K562 (cell line): ENCODE measurements around the gene CORT. TPM values are rescaled to one million over a fixed set of nuclear protein-coding genes. Genes with fewer than 3 reads are reported as not detected.
A peak's percentile ranks its signal among the peaks of the same experiment; 100 is the strongest.

ENCODE experiments used
- ATAC-seq: fragments of 200-7000 bp; cut with Tn5 transposase; 3 replicates; pipeline ENCODE4 v1.9.1; 2020; ENCODE audit warnings: moderate library complexity
- Bru-seq: library from RNA; stranded (reverse); fragments of 400-500 nt; gene quantifications from one replicate; lab custom pipeline; 2021; lab: Mats Ljungman, UMichigan
- BruChase-seq, 2 experiments: library from RNA; stranded (reverse); fragments of 400-500 nt; gene quantifications; one replicate each; lab custom pipeline; 2021; lab: Mats Ljungman, UMichigan
- BruUV-seq: library from RNA; stranded (reverse); fragments of 400-500 nt; replicated peaks from 2 replicates; lab custom pipeline; 2021; lab: Mats Ljungman, UMichigan
- CTCF ChIA-PET: fragments of 300-600 bp; formaldehyde crosslinking; extraction: SDS; loops from one replicate; lab custom pipeline; 2021; ENCODE audit warnings: low intra/inter-chr PET ratio; lab: Yijun Ruan, JAX
- POLR2A ChIA-PET: fragments of 300-600, 350-650 bp; sonication (Branson Sonifier 250); formaldehyde crosslinking; extraction: SDS; loops from one replicate; lab custom pipeline; 2021; ENCODE audit warnings: antibody characterized with exemption, inconsistent platforms; lab: Yijun Ruan, JAX
- DNase-seq, 4 experiments: peaks; one replicate each; pipeline versions ENCODE4 v3.0.0 to v3.0.0-alpha.2; 2011 to 2018; ENCODE audit warnings: low spot score in 3 of 4, mixed read lengths in 3 of 4; ENCODE audit errors: extremely low read depth in 1 of 4
- FAIRE-seq: peaks from 2 replicates; lab custom pipeline; 2011; peaks lifted over from hg19 to GRCh38; lab: Jason Lieb, UNC
- H2AFZ ChIP-seq: 2 replicates; pipeline ENCODE4 v1.6.0; 2011; ENCODE audit warnings: low read depth, low read length, control low read depth, inconsistent platforms
- H3K27ac ChIP-seq: fragments of 200-600 bp; 3 replicates; pipeline ENCODE4 v1.8.0; 2011; ENCODE audit warnings: low read depth, mild to moderate bottlenecking, control low read depth, inconsistent platforms, low read length, moderate library complexity, mixed read lengths; ENCODE audit errors: extremely low read depth
- H3K27me3 ChIP-seq, 2 experiments: fragments of 300-600 bp in 1 of 2; 2 replicates in 1 of 2; 3 replicates in 1 of 2; pipeline versions ENCODE4 v1.6.0 to v1.8.0; 2011; ENCODE audit warnings: inconsistent platforms in 2 of 2, low read length in 2 of 2, mild to moderate bottlenecking in 1 of 2, mixed read lengths in 1 of 2, moderate library complexity in 1 of 2; ENCODE audit not compliant: control insufficient read depth in 2 of 2, insufficient read depth in 2 of 2
- H3K36me3 ChIP-seq: fragments of 300-600 bp; 3 replicates; pipeline ENCODE4 v1.8.0; 2011; ENCODE audit warnings: mild to moderate bottlenecking, low read length, inconsistent platforms; ENCODE audit not compliant: control insufficient read depth, insufficient read depth
- H3K4me1 ChIP-seq, 2 experiments: fragments of 200-600 bp in 1 of 2; replicated peaks in 1 of 2; 2 replicates in 1 of 2; 3 replicates in 1 of 2; pipeline versions ENCODE4 v1.5.1 to v1.8.0; 2011; ENCODE audit warnings: inconsistent platforms in 2 of 2, low read length in 2 of 2, mild to moderate bottlenecking in 1 of 2, mixed read lengths in 1 of 2, moderate library complexity in 1 of 2; ENCODE audit not compliant: control insufficient read depth in 2 of 2, insufficient read depth in 2 of 2
- H3K4me2 ChIP-seq: 2 replicates; pipeline ENCODE4 v1.6.1; 2011; ENCODE audit warnings: low read length, control low read depth, inconsistent platforms, mixed read lengths; ENCODE audit not compliant: insufficient read depth
- H3K4me3 ChIP-seq: fragments of 200-600 bp; sonication (generic), shearing (Covaris generic); 2 replicates; pipeline ENCODE4 v1.5.1; 2016; ENCODE audit warnings: control low read depth, inconsistent platforms
- H3K79me2 ChIP-seq: fragments of 200-600 bp; 3 replicates; pipeline ENCODE4 v1.8.0; 2011; ENCODE audit warnings: low read length, inconsistent platforms; ENCODE audit not compliant: control insufficient read depth, insufficient read depth
- H3K9ac ChIP-seq, 2 experiments: 2 replicates each; pipeline versions ENCODE4 v1.6.0 to v1.6.1; 2011; ENCODE audit warnings: low read depth in 2 of 2, low read length in 2 of 2, control low read depth in 1 of 2, inconsistent platforms in 1 of 2, mild to moderate bottlenecking in 1 of 2, mixed read lengths in 1 of 2; ENCODE audit not compliant: insufficient read depth in 1 of 2
- H3K9me1 ChIP-seq: one replicate; pipeline ENCODE4 v1.6.0; 2011; ENCODE audit warnings: inconsistent platforms, mild to moderate bottlenecking, low read length, moderate library complexity; ENCODE audit not compliant: control insufficient read depth, insufficient read depth
- H3K9me3 ChIP-seq: replicated peaks from 2 replicates; pipeline ENCODE4 v1.5.1; 2011; ENCODE audit warnings: low read depth, low read length, inconsistent platforms; ENCODE audit not compliant: control insufficient read depth, insufficient read depth
- H4K20me1 ChIP-seq: replicated peaks from 2 replicates; pipeline ENCODE4 v1.6.1; 2011; ENCODE audit warnings: low read length, inconsistent platforms, mixed read lengths; ENCODE audit not compliant: control insufficient read depth, insufficient read depth
- ATF1 ChIP-seq, 2 experiments: fragments of 450-650 bp in 1 of 2; IDR thresholded peaks; 2 replicates each; pipeline ENCODE4 v1.6.1; 2016; ENCODE audit warnings: missing compliant biosample characterization in 1 of 2, missing genetic modification characterization in 1 of 2
- CEBPG ChIP-seq, 3 experiments: fragments of 200-800 bp in 1 of 3; sonication (Bioruptor generic) in 1 of 3; sonication (generic) in 1 of 3; formaldehyde crosslinking in 1 of 3; IDR thresholded peaks in 2 of 3; conservative IDR thresholded peaks in 1 of 3; 2 replicates each; pipeline versions ENCODE4 v1.6.1 to v1.8.0; 2016 to 2022; ENCODE audit warnings: missing compliant biosample characterization in 2 of 3, missing genetic modification characterization in 2 of 3, mild to moderate bottlenecking in 1 of 3, missing genetic modification reagents in 1 of 3
- MCM7 ChIP-seq, 2 experiments: fragments of 450-650 bp; IDR thresholded peaks; 2 replicates each; pipeline ENCODE4 v1.6.1; 2016 to 2018
- NFIX ChIP-seq: fragments of 250-450 bp; sonication (Bioruptor Pico); IDR thresholded peaks from 2 replicates; pipeline ENCODE4 v1.4.0; 2020; ENCODE audit warnings: low read depth, mild to moderate bottlenecking, moderate library complexity
- SIN3A ChIP-seq, 2 experiments: fragments of 150-350 bp in 1 of 2; IDR thresholded peaks; 2 replicates each; pipeline ENCODE4 v1.6.1; 2011 to 2016; ENCODE audit warnings: borderline replicate concordance in 2 of 2, low read depth in 2 of 2, low read length in 2 of 2, mild to moderate bottlenecking in 2 of 2, moderate library complexity in 2 of 2; ENCODE audit not compliant: control insufficient read depth in 1 of 2
- TARDBP ChIP-seq: fragments of 450-650 bp; IDR thresholded peaks from 2 replicates; pipeline ENCODE4 v1.6.1; 2016
- TEAD4 ChIP-seq, 2 experiments: sonication (generic) in 1 of 2; formaldehyde crosslinking in 1 of 2; IDR thresholded peaks; 2 replicates each; pipeline versions ENCODE4 v1.6.1 to v1.8.0; 2012 to 2022; ENCODE audit warnings: borderline replicate concordance in 1 of 2, inconsistent platforms in 1 of 2, low read length in 1 of 2, mild to moderate bottlenecking in 1 of 2, missing genetic modification reagents in 1 of 2
- ZBTB17 ChIP-seq: fragments of 450-650 bp; formaldehyde crosslinking; IDR thresholded peaks from 2 replicates; pipeline ENCODE4 v1.4.0; 2020; ENCODE audit warnings: mild to moderate bottlenecking
- ZBTB7A ChIP-seq: IDR thresholded peaks from 2 replicates; pipeline ENCODE4 v1.6.1; 2011; ENCODE audit warnings: low read depth, mild to moderate bottlenecking, low read length, moderate library complexity, borderline replicate concordance; ENCODE audit not compliant: control insufficient read depth
- ZFX ChIP-seq: sonication (generic); formaldehyde crosslinking; IDR thresholded peaks from 2 replicates; pipeline ENCODE4 v1.8.0; 2022; ENCODE audit warnings: mild to moderate bottlenecking, missing genetic modification reagents, moderate library complexity
- whole genome bisulfite sequencing: fragments of 100-300 bp; shearing (Covaris generic); methylation state at CpG from one replicate; pipeline ENCODE4 v1.1.6; 2016; ENCODE audit warnings: low coverage, mixed read lengths; ENCODE audit not compliant: insufficient coverage; ENCODE audit errors: missing lambda C conversion rate; 5-methylcytosine and 5-hydroxymethylcytosine counted together
- in situ Hi-C: fragments of 300-500 bp; cut with MboI; formaldehyde crosslinking; loops from 4 replicates; pipeline ENCODE4 v1.15.0; 2018; ENCODE audit warnings: inconsistent platforms, mixed read lengths
- intact Hi-C: fragments of 100-400 bp; cut with micrococcal nuclease; formaldehyde crosslinking; loops from 2 replicates; pipeline ENCODE4 v1.14.2; 2022
- long read RNA-seq, 3 experiments: library from polyadenylated mRNA in 2 of 3; library from RNA in 1 of 3; unstranded in 2 of 3; stranded (forward) in 1 of 3; transcript quantifications; one replicate each; pipeline ENCODE4 v2.0.0, GENCODE V29; 2019 to 2022
- polyA minus RNA-seq, 3 experiments: library from RNA; depleted of rRNA, polyadenylated mRNA; stranded (reverse); fragments of >200 nt; gene quantifications; 2 replicates each; pipeline ENCODE4 v1.2.3, GENCODE V29; 2011
- polyA plus RNA-seq, 8 experiments: library from polyadenylated mRNA; depleted of rRNA in 4 of 8; stranded (reverse) in 5 of 8; unstranded in 3 of 8; fragments of >200 nt; fragmentation: Nextera tagmentation in 2 of 8; fragmentation: Illumina TruSeq in 1 of 8; extraction: Ambion mirVana in 2 of 8; extraction: Trizol in 1 of 8; gene quantifications; 2 replicates each; pipeline versions ENCODE4 v1.2.1 to v1.2.3, GENCODE V29; 2011 to 2014; ENCODE audit warnings: inconsistent platforms in 1 of 8, missing spikeins in 1 of 8
- total RNA-seq, 7 experiments: library from RNA; depleted of rRNA in 6 of 7; stranded (reverse); fragments of >200 nt in 6 of 7; fragmentation: Illumina TruSeq in 2 of 7; extraction: Trizol in 2 of 7; gene quantifications; 2 replicates each; pipeline versions ENCODE4 v1.2.1 to v1.2.3, GENCODE V29; 2011 to 2021; ENCODE audit warnings: low replicate concordance in 1 of 7
- TF ChIP-seq, protein P1 (sequence below): fragments of 250-450 bp; sonication (Bioruptor Pico); IDR thresholded peaks from 2 replicates; pipeline ENCODE4 v1.8.0; 2022; ENCODE audit warnings: moderate library complexity, mild to moderate bottlenecking, inconsistent platforms
- TF ChIP-seq, protein P2 (sequence below): fragments of 250-450 bp; sonication (Bioruptor Pico); IDR thresholded peaks from 2 replicates; pipeline ENCODE4 v1.8.0; 2021; ENCODE audit warnings: moderate library complexity, mild to moderate bottlenecking, inconsistent platforms

The CORT gene, protein sequence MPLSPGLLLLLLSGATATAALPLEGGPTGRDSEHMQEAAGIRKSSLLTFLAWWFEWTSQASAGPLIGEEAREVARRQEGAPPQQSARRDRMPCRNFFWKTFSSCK
- total RNA-seq (2011; cell fraction: chromatin; rRNA removed; ENCODE audit: low replicate concordance), result 0.51 and 1.1 TPM in 2 replicates
- 0.53 and 1.0 TPM in 2 replicates for total RNA-seq (2011; cell fraction: nucleolus; rRNA removed)
- total RNA-seq (2011; cell fraction: nucleoplasm; rRNA removed), result 1.0 and 1.3 TPM in 2 replicates
- total RNA-seq (2014; rRNA removed), result 0.29 TPM in 1 of 2 replicates, not detected in the other
- total RNA-seq (2014; rRNA removed; fragmentation: Illumina TruSeq; extraction: Trizol), result 0.11 and 0.19 TPM in 2 replicates
- total RNA-seq (2015; rRNA removed; fragmentation: Illumina TruSeq; extraction: Trizol), result 0.34 and 0.54 TPM in 2 replicates
- total RNA-seq (2021), result 0.51 TPM in 1 of 2 replicates, not detected in the other
- not detected in 2 replicates for polyA plus RNA-seq (2011; rRNA removed)
- not detected in 2 replicates for polyA plus RNA-seq (2011; cell fraction: cytosol; rRNA removed)
- polyA plus RNA-seq (2011; cell fraction: nucleus; rRNA removed), result 0.37 TPM in 1 of 2 replicates, not detected in the other
- 0.16 and 0.42 TPM in 2 replicates for polyA plus RNA-seq (2012)
- polyA plus RNA-seq (2014; fragmentation: Illumina TruSeq; extraction: Trizol), result 0.15 TPM in 2 replicates
- polyA plus RNA-seq (2014; fragmentation: Nextera tagmentation; extraction: Ambion mirVana), result not detected
- 0.08 TPM in 1 of 2 replicates, not detected in the other for polyA plus RNA-seq (2014; rRNA removed)
- polyA minus RNA-seq (2011; rRNA and poly(A)+ RNA removed), result not detected in 2 replicates
- polyA minus RNA-seq (2011; cell fraction: cytosol; rRNA and poly(A)+ RNA removed), result not detected in 2 replicates
- polyA minus RNA-seq (2011; cell fraction: nucleus; rRNA and poly(A)+ RNA removed), result not detected in 2 replicates
- percentile 49 among the genes with signal in this experiment for Bru-seq, nascent RNA
- percentile 59 among the genes with signal in this experiment for BruChase-seq, experiment 1, labeled RNA remaining after a 2-hour chase
- percentile 66 among the genes with signal in this experiment for BruChase-seq, experiment 2, labeled RNA remaining after a 6-hour chase
- long read RNA-seq, experiment 1, result 0 reads
- long read RNA-seq, experiment 2, result 0 reads
- long read RNA-seq, experiment 3, result 0 reads

DNA sequence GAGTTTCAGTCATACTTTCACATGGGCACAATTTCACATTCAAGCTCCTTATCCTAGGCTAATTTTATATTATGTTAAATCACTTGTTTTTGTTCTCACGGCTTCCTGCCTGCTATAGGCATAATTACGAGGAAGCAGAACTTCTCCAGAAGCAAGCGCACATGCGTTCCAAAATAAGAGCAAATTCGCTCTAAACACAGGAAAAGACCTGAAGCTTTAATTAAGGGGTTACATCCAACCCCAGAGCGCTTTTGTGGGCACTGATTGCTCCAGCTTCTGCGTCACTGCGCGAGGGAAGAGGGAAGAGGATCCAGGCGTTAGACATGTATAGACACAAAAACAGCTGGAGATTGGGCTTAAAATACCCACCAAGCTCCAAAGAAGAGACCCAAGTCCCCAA is at the start of gene CORT:
Gene CORT (plus strand): TSS at position 281 of the 400 bp plus-strand sequence. CDS start 193 bp downstream, outside the sequence.
- Histone ChIP-seq H3K9ac (peak within 1 kb of the TSS in 1 of 2 experiments; percentile 18; a peak in 2 of 4 replicates), H3K36me3 (no peaks in the 10 kb centered on the region; the same call in 2 of the 3 replicates), H4K20me1 (no peaks in the 10 kb centered on the region), H3K79me2 (no peaks in the 10 kb centered on the region), H3K27ac (no peak within 1 kb of the TSS), H3K4me2 (no peak within 1 kb of the TSS), H3K27me3 (no peaks in the 10 kb centered on the region), H3K9me3 (no peaks in the 10 kb centered on the region; the same call in 1 of the 2 replicates), H3K4me3 (no peak within 1 kb of the TSS), H3K4me1 (peaks cover 0 to 7% of the 10 kb centered on the region in 2 experiments; a peak in 1 of 5 replicates), H2AFZ (no peak within 1 kb of the TSS), H3K9me1 (no peaks in the 10 kb centered on the region)
- no peak for ATAC-seq
- in situ Hi-C loops, result no loop called here
- WGBS, result 78% methylated on average over 10 of the region's 10 CpGs
- intact Hi-C loops, result no loop called here
- no peak for FAIRE-seq
- no peak for DNase-seq
- POLR2A ChIA-PET, result interaction anchor here (0.6 to 2.9 kb wide), 8 partner anchors 10 to 1346 kb away, joined by 3 to 9 read pairs (median 3); partner anchors contain the start of gene PGD
- no TSS peak for BruUV-seq
- CTCF ChIA-PET, result no interaction called here
- TF ChIP-seq ATF1 (CRISPR knock-in tag; IDR thresholded peaks at IDR 0.05), result no peak
- no peak for TF ChIP-seq ATF1 (tag; IDR thresholded peaks at IDR 0.05)
- TF ChIP-seq, protein P1, sequence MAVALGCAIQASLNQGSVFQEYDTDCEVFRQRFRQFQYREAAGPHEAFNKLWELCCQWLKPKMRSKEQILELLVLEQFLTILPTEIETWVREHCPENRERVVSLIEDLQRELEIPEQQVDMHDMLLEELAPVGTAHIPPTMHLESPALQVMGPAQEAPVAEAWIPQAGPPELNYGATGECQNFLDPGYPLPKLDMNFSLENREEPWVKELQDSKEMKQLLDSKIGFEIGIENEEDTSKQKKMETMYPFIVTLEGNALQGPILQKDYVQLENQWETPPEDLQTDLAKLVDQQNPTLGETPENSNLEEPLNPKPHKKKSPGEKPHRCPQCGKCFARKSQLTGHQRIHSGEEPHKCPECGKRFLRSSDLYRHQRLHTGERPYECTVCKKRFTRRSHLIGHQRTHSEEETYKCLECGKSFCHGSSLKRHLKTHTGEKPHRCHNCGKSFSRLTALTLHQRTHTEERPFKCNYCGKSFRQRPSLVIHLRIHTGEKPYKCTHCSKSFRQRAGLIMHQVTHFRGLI (CRISPR knock-in tag), result no peak
- no peak for TF ChIP-seq ZBTB17 (CRISPR knock-in tag)
- no peak for TF ChIP-seq ZFX (CRISPR knock-in tag)
- TF ChIP-seq NFIX (CRISPR knock-in tag), result no peak
- TF ChIP-seq, protein P2, sequence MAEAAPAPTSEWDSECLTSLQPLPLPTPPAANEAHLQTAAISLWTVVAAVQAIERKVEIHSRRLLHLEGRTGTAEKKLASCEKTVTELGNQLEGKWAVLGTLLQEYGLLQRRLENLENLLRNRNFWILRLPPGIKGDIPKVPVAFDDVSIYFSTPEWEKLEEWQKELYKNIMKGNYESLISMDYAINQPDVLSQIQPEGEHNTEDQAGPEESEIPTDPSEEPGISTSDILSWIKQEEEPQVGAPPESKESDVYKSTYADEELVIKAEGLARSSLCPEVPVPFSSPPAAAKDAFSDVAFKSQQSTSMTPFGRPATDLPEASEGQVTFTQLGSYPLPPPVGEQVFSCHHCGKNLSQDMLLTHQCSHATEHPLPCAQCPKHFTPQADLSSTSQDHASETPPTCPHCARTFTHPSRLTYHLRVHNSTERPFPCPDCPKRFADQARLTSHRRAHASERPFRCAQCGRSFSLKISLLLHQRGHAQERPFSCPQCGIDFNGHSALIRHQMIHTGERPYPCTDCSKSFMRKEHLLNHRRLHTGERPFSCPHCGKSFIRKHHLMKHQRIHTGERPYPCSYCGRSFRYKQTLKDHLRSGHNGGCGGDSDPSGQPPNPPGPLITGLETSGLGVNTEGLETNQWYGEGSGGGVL (CRISPR knock-in tag), result no peak
- TF ChIP-seq ZBTB7A, result no peak
- TF ChIP-seq MCM7 (IDR thresholded peaks at IDR 0.05), result no peak
- no peak for TF ChIP-seq TARDBP
- no peak for TF ChIP-seq TEAD4 (IDR thresholded peaks at IDR 0.05; ENCODE audit: low read length)
- no peak for TF ChIP-seq TEAD4 (CRISPR knock-in tag; IDR thresholded peaks at IDR 0.05; ENCODE audit: borderline replicate concordance)
- no peak for TF ChIP-seq CEBPG (CRISPR knock-in tag; IDR thresholded peaks at IDR 0.05)
- TF ChIP-seq CEBPG (tag; conservative IDR thresholded peaks at IDR 0.05 in 1 of 2, IDR thresholded peaks at IDR 0.05 in 1 of 2), result no peak
- no peak for TF ChIP-seq SIN3A (IDR thresholded peaks at IDR 0.05; ENCODE audit: borderline replicate concordance in 2 of 2, control insufficient read depth in 1 of 2, low read depth in 2 of 2, low read length in 2 of 2)
